ENCODE measurements around the gene ITGAE. TPM values are rescaled to one million over a fixed set of nuclear protein-coding genes. Genes with fewer than 3 reads are reported as not detected.
A peak's percentile ranks its signal among the peaks of the same experiment; 100 is the strongest.

The ITGAE gene
- total RNA-seq, 1 experiment from 2014 or later, result 60.2 TPM

- no peak for DNase-seq (ENCODE audit: low spot score)
- H3K4me1 ChIP-seq (ENCODE audit: insufficient read depth, low read length, poor library complexity, severe bottlenecking), result no peaks in the 10 kb centered on the region
- H3K27me3 ChIP-seq (replicated peaks; ENCODE audit: insufficient read depth, low read depth, low read length, poor library complexity), result no peaks in the 10 kb centered on the region
- BruUV-seq (replicated peaks), result TSS peak; percentile 76
- ChIA-PET CTCF (interaction anchor here (1.3 kb wide), 1 partner anchor 11 kb away, joined by 3 read pairs; no protein-coding TSS in a partner anchor), POLR2A (ENCODE audit: low non-redundant PET) (no interaction called here)
- TF ChIP-seq EZH2 (IDR thresholded peaks at IDR 0.05; ENCODE audit: borderline replicate concordance, low read depth, low read length, poor library complexity, severe bottlenecking) (no peak), CTCF (conservative IDR thresholded peaks at IDR 0.05; ENCODE audit: low read depth, low read length) (no peak)
- peak overlapping the region; percentile 90 for H3K27ac ChIP-seq (ENCODE audit: low read depth, low read length, poor library complexity, severe bottlenecking)
- intact Hi-C loops (cut with micrococcal nuclease; ENCODE audit: unreplicated experiment), result no loop called here
- H3K9me3 ChIP-seq (ENCODE audit: low read depth, low read length, poor library complexity, severe bottlenecking), result no peaks in the 10 kb centered on the region
- peak overlapping the region; percentile 98 for H3K4me3 ChIP-seq (ENCODE audit: low read depth, low read length, poor library complexity, severe bottlenecking)
- peaks cover 47% of the 10 kb centered on the region for H3K36me3 ChIP-seq (ENCODE audit: insufficient read depth, low read length, poor library complexity, severe bottlenecking)
Measured at GRCh38 chr17:3723188-3723555, 77.8 kb downstream of the ITGAE start.

- Histone ChIP-seq H3K4me1 (ENCODE audit: insufficient read depth, low read length, poor library complexity, severe bottlenecking) (no peaks in the 10 kb centered on the region), H3K27me3 (replicated peaks; ENCODE audit: insufficient read depth, low read depth, low read length, poor library complexity) (no peaks in the 10 kb centered on the region), H3K36me3 (ENCODE audit: insufficient read depth, low read length, poor library complexity, severe bottlenecking) (peaks cover 43% of the 10 kb centered on the region), H3K4me3 (ENCODE audit: low read depth, low read length, poor library complexity, severe bottlenecking) (peak overlapping the region; percentile 98), H3K27ac (ENCODE audit: low read depth, low read length, poor library complexity, severe bottlenecking) (peak overlapping the region; percentile 90), H3K9me3 (ENCODE audit: low read depth, low read length, poor library complexity, severe bottlenecking) (no peaks in the 10 kb centered on the region)
- no peak for TF ChIP-seq CTCF (conservative IDR thresholded peaks at IDR 0.05; ENCODE audit: low read depth, low read length)
- no peak for TF ChIP-seq EZH2 (IDR thresholded peaks at IDR 0.05; ENCODE audit: borderline replicate concordance, low read depth, low read length, poor library complexity, severe bottlenecking)
- no peak for DNase-seq (ENCODE audit: low spot score)
- ChIA-PET CTCF (interaction anchor here (1.3 kb wide), 1 partner anchor 12 kb away, joined by 3 read pairs; no protein-coding TSS in a partner anchor), POLR2A (ENCODE audit: low non-redundant PET) (no interaction called here)
- no TSS peak for BruUV-seq (replicated peaks)
- intact Hi-C loops (cut with micrococcal nuclease; ENCODE audit: unreplicated experiment), result no loop called here
Measured at GRCh38 chr17:3722716-3723115, 78.3 kb downstream of the ITGAE start.

GRCh38 chr17:3719265-3719664, 81.7 kb downstream of the ITGAE start:
- intact Hi-C loops (cut with micrococcal nuclease; ENCODE audit: unreplicated experiment), result no loop called here
- POLR2A ChIA-PET (ENCODE audit: low non-redundant PET), result no interaction called here
- CTCF ChIA-PET, result no interaction called here
- no TSS peak for BruUV-seq (replicated peaks)
- no peak for DNase-seq (ENCODE audit: low spot score)
- Histone ChIP-seq H3K9me3 (ENCODE audit: low read depth, low read length, poor library complexity, severe bottlenecking) (no peaks in the 10 kb centered on the region), H3K4me1 (ENCODE audit: insufficient read depth, low read length, poor library complexity, severe bottlenecking) (no peaks in the 10 kb centered on the region), H3K4me3 (ENCODE audit: low read depth, low read length, poor library complexity, severe bottlenecking) (no peak overlapping the region), H3K36me3 (ENCODE audit: insufficient read depth, low read length, poor library complexity, severe bottlenecking) (peaks cover 43% of the 10 kb centered on the region), H3K27me3 (replicated peaks; ENCODE audit: insufficient read depth, low read depth, low read length, poor library complexity) (no peaks in the 10 kb centered on the region), H3K27ac (ENCODE audit: low read depth, low read length, poor library complexity, severe bottlenecking) (no peak overlapping the region)
- TF ChIP-seq CTCF (conservative IDR thresholded peaks at IDR 0.05; ENCODE audit: low read depth, low read length) (no peak), EZH2 (IDR thresholded peaks at IDR 0.05; ENCODE audit: borderline replicate concordance, low read depth, low read length, poor library complexity, severe bottlenecking) (no peak)

Measured in A673 (cell line).